GM12878 (cell line): ENCODE data around the gene TTLL6. TPM values are rescaled to one million over a fixed set of nuclear protein-coding genes. Genes with fewer than 3 reads are reported as not detected.

Source experiments
- ATAC-seq: fragments of 200-7000 bp; cut with Tn5 transposase; 3 replicates; pipeline ENCODE4 v1.9.1; 2020; ENCODE audit warnings: mild to moderate bottlenecking, moderate library complexity
- BruUV-seq: library from RNA; stranded (reverse); fragments of 400-500 nt; replicated peaks from 2 replicates; lab custom pipeline; 2021; lab: Mats Ljungman, UMichigan
- CTCF ChIA-PET: fragments of 300-600 bp; sonication (Branson Sonifier 250); formaldehyde crosslinking; extraction: SDS; loops from one replicate; lab custom pipeline; 2021; ENCODE audit warnings: inconsistent platforms; lab: Yijun Ruan, JAX
- POLR2A ChIA-PET: fragments of 350-600 bp; formaldehyde crosslinking; extraction: SDS; loops from one replicate; lab custom pipeline; 2021; ENCODE audit warnings: inconsistent platforms; lab: Charles Lee
- RAD21 ChIA-PET: fragments of 300-600 bp; sonication (Branson Sonifier 250); formaldehyde crosslinking; loops from one replicate; lab custom pipeline; 2023; ENCODE audit warnings: antibody characterized with exemption; ENCODE audit not compliant: unreplicated experiment; lab: Charles Lee
- SMC1A ChIA-PET: fragments of 300-600 bp; sonication (Branson Sonifier 250); formaldehyde crosslinking; loops from one replicate; lab custom pipeline; 2023; ENCODE audit not compliant: unreplicated experiment, uncharacterized antibody; lab: Charles Lee
- DNase-seq: peaks from one replicate; pipeline ENCODE4 v3.0.0-alpha.2; 2011; ENCODE audit warnings: low read depth, low spot score
- FAIRE-seq: peaks from 3 replicates; lab custom pipeline; 2011; peaks lifted over from hg19 to GRCh38; lab: Jason Lieb, UNC
- H2AFZ ChIP-seq: 2 replicates; pipeline ENCODE4 v1.6.0; 2011; ENCODE audit warnings: low read depth, low read length, control low read depth; ENCODE audit not compliant: control insufficient read depth
- H3K27ac ChIP-seq: 2 replicates; pipeline ENCODE4 v1.5.1; 2011; ENCODE audit warnings: control low read depth; ENCODE audit not compliant: control insufficient read depth, insufficient read depth
- H3K27me3 ChIP-seq, 2 experiments: replicated peaks in 1 of 2; 2 replicates each; pipeline versions ENCODE4 v1.6.0 to v1.6.1; 2011; ENCODE audit warnings: low read length in 1 of 2; ENCODE audit not compliant: control insufficient read depth in 2 of 2, insufficient read depth in 2 of 2
- H3K36me3 ChIP-seq, 2 experiments: 2 replicates each; pipeline ENCODE4 v1.5.1; 2011; ENCODE audit warnings: low read length in 1 of 2; ENCODE audit not compliant: control insufficient read depth in 2 of 2, insufficient read depth in 2 of 2
- H3K4me1 ChIP-seq: 2 replicates; pipeline ENCODE4 v1.6.1; 2011; ENCODE audit warnings: mild to moderate bottlenecking, low read length, moderate library complexity, mixed read lengths; ENCODE audit not compliant: control insufficient read depth, insufficient read depth
- H3K4me2 ChIP-seq: 2 replicates; pipeline ENCODE4 v1.6.0; 2011; ENCODE audit warnings: control low read depth; ENCODE audit not compliant: control insufficient read depth, insufficient read depth
- H3K4me3 ChIP-seq: fragments of 200-600 bp; sonication (generic); 2 replicates; pipeline ENCODE4 v1.5.1; 2016
- H3K79me2 ChIP-seq: 2 replicates; pipeline ENCODE4 v1.6.0; 2011; ENCODE audit warnings: low read length; ENCODE audit not compliant: control insufficient read depth, insufficient read depth
- H3K9ac ChIP-seq: 2 replicates; pipeline ENCODE4 v1.8.0; 2011; ENCODE audit warnings: low read length, control low read depth, mixed read lengths; ENCODE audit not compliant: control insufficient read depth, insufficient read depth
- H3K9me3 ChIP-seq: replicated peaks from 3 replicates; pipeline ENCODE4 v1.5.1; 2011; ENCODE audit warnings: mild to moderate bottlenecking, low read length; ENCODE audit not compliant: control insufficient read depth, insufficient read depth
- H4K20me1 ChIP-seq: 2 replicates; pipeline ENCODE4 v1.6.0; 2011; ENCODE audit not compliant: control insufficient read depth, insufficient read depth
- ATF2 ChIP-seq: IDR thresholded peaks from 2 replicates; pipeline ENCODE4 v1.6.1; 2012; ENCODE audit warnings: low read length, inconsistent platforms
- BACH1 ChIP-seq: fragments of 450-650 bp; IDR thresholded peaks from 2 replicates; pipeline ENCODE4 v1.6.1; 2017; ENCODE audit warnings: mild to moderate bottlenecking, borderline replicate concordance
- CBFB ChIP-seq: IDR thresholded peaks from 2 replicates; pipeline ENCODE4 v1.6.1; 2016; ENCODE audit warnings: antibody characterized with exemption, low read depth
- CBX3 ChIP-seq: fragments of 200-600 bp; sonication (generic); IDR thresholded peaks from 2 replicates; pipeline ENCODE4 v1.6.1; 2016; ENCODE audit warnings: low read depth, borderline replicate concordance
- CREB1 ChIP-seq: IDR thresholded peaks from 2 replicates; pipeline ENCODE4 v1.6.1; 2012; ENCODE audit warnings: low read depth, mild to moderate bottlenecking, inconsistent platforms
- CREM ChIP-seq: IDR thresholded peaks from 2 replicates; pipeline ENCODE4 v1.6.1; 2014; ENCODE audit warnings: antibody characterized with exemption, low read depth
- DPF2 ChIP-seq: fragments of 450-650 bp; IDR thresholded peaks from 2 replicates; pipeline ENCODE4 v1.6.1; 2017; ENCODE audit warnings: mild to moderate bottlenecking
- EP300 ChIP-seq, 2 experiments: fragments of 150-350 bp in 1 of 2; IDR thresholded peaks; 2 replicates each; pipeline ENCODE4 v1.6.1; 2011 to 2012; ENCODE audit warnings: low read depth in 2 of 2, low read length in 2 of 2, borderline replicate concordance in 1 of 2, improper control_type of control experiment in 1 of 2, inconsistent platforms in 1 of 2; ENCODE audit not compliant: control insufficient read depth in 1 of 2
- FOS ChIP-seq: IDR thresholded peaks from 3 replicates; pipeline ENCODE4 v1.6.1; 2011; ENCODE audit warnings: borderline replicate concordance; ENCODE audit not compliant: insufficient read length; ENCODE audit errors: extremely low read depth
- GATAD2B ChIP-seq: fragments of 450-650 bp; conservative IDR thresholded peaks from 2 replicates; pipeline ENCODE4 v1.6.1; 2017; ENCODE audit warnings: low read depth, mild to moderate bottlenecking, moderate library complexity
- HDGF ChIP-seq: fragments of 450-650 bp; IDR thresholded peaks from 2 replicates; pipeline ENCODE4 v1.6.1; 2016; ENCODE audit warnings: antibody characterized with exemption
- IKZF1 ChIP-seq: fragments of 450-650 bp; conservative IDR thresholded peaks from 2 replicates; pipeline ENCODE4 v1.6.1; 2017; ENCODE audit warnings: antibody characterized with exemption, mild to moderate bottlenecking
- IKZF2 ChIP-seq, 2 experiments: fragments of 450-650 bp; IDR thresholded peaks; 2 replicates each; pipeline ENCODE4 v1.6.1; 2017; ENCODE audit warnings: mild to moderate bottlenecking in 2 of 2, moderate library complexity in 2 of 2
- MTA2 ChIP-seq: fragments of 450-650 bp; IDR thresholded peaks from 2 replicates; pipeline ENCODE4 v1.6.1; 2016; ENCODE audit warnings: low read depth, mild to moderate bottlenecking, moderate library complexity
- MYB ChIP-seq: fragments of 150-350 bp; IDR thresholded peaks from 2 replicates; pipeline ENCODE4 v1.6.1; 2014; ENCODE audit warnings: mild to moderate bottlenecking, low read depth, low read length, borderline replicate concordance
- NBN ChIP-seq: fragments of 450-650 bp; IDR thresholded peaks from 2 replicates; pipeline ENCODE4 v1.6.1; 2016
- NFIC ChIP-seq: IDR thresholded peaks from 2 replicates; pipeline ENCODE4 v1.6.1; 2012; ENCODE audit warnings: low read depth, mild to moderate bottlenecking, inconsistent platforms, low read length, moderate library complexity
- NR2C1 ChIP-seq: fragments of 450-650 bp; IDR thresholded peaks from 2 replicates; pipeline ENCODE4 v1.6.1; 2017; ENCODE audit warnings: antibody characterized with exemption, mild to moderate bottlenecking, moderate library complexity
- RAD21 ChIP-seq: IDR thresholded peaks from 2 replicates; pipeline ENCODE4 v1.6.1; 2011; ENCODE audit warnings: mild to moderate bottlenecking, low read depth, low read length, moderate library complexity; ENCODE audit not compliant: insufficient read depth
- RELB ChIP-seq: fragments of 450-650 bp; IDR thresholded peaks from 2 replicates; pipeline ENCODE4 v1.6.1; 2017; ENCODE audit warnings: low read depth, mild to moderate bottlenecking, moderate library complexity
- RUNX3 ChIP-seq: IDR thresholded peaks from 2 replicates; pipeline ENCODE4 v1.6.1; 2012; ENCODE audit warnings: low read length, inconsistent platforms
- SMAD1 ChIP-seq: fragments of 450-650 bp; IDR thresholded peaks from 2 replicates; pipeline ENCODE4 v1.6.1; 2018; ENCODE audit warnings: mild to moderate bottlenecking, low read depth; ENCODE audit not compliant: partially characterized antibody
- SUPT20H ChIP-seq: IDR thresholded peaks from 2 replicates; pipeline ENCODE4 v1.6.1; 2011; ENCODE audit warnings: low read depth, mild to moderate bottlenecking, low read length, moderate library complexity, borderline replicate concordance; ENCODE audit not compliant: control insufficient read depth
- ZBED1 ChIP-seq: IDR thresholded peaks from 2 replicates; pipeline ENCODE4 v1.6.1; 2016; ENCODE audit warnings: borderline replicate concordance
- WGBS: methylation state at CpG from one replicate; pipeline ENCODE4 v1.1.6; 2016; ENCODE audit warnings: low lambda C conversion rate; ENCODE audit not compliant: insufficient replicate concordance, insufficient coverage; ENCODE audit errors: missing lambda C conversion rate; 5-methylcytosine and 5-hydroxymethylcytosine counted together
- in situ Hi-C: fragments of 300-500 bp; cut with MboI; formaldehyde crosslinking; loops from 9 replicates; pipeline ENCODE4 v1.14.3; 2018; ENCODE audit warnings: mixed read lengths
- intact Hi-C: fragments of 100-400 bp; cut with micrococcal nuclease; formaldehyde crosslinking; loops from one replicate; pipeline ENCODE4 v1.14.2; 2022; ENCODE audit not compliant: unreplicated experiment
- polyA plus RNA-seq, 11 experiments: library from polyadenylated mRNA; depleted of rRNA in 4 of 11; unstranded in 6 of 11; stranded (reverse) in 5 of 11; fragments of >200 nt; fragmentation: Nextera tagmentation in 4 of 11; fragmentation: Illumina TruSeq in 1 of 11; extraction: Ambion mirVana in 4 of 11; extraction: Trizol in 1 of 11; gene quantifications; 1 replicate in 1 of 11; 2 replicates in 10 of 11; pipeline versions ENCODE4 v1.2.1 to v1.2.3, GENCODE V29; 2011 to 2016; ENCODE audit warnings: inconsistent platforms in 2 of 11, missing spikeins in 2 of 11, low read depth in 1 of 11
- total RNA-seq, 4 experiments: library from RNA; depleted of rRNA in 3 of 4; stranded (reverse); fragments of >200 nt in 3 of 4; fragmentation: Illumina TruSeq in 1 of 4; extraction: Trizol in 1 of 4; gene quantifications; 2 replicates each; pipeline versions ENCODE4 v1.2.1 to v1.2.3, GENCODE V29; 2013 to 2021

The TTLL6 gene
- total and polyA plus RNA-seq, 10 of the 15 experiments (the other 5 are each of a cell fraction or from before 2014, with no cell fraction given), result 0.06 to 0.36 (median 0.13) TPM; not detected in 4

GRCh38 chr17:48841395-48841831 lies 24.4 kb upstream of the TTLL6 start:
- ChIA-PET SMC1A (interaction anchor here (0.6 to 4.3 kb wide), 13 partner anchors 9 to 62 kb away, joined by 3 to 29 read pairs (median 4); partner anchors contain the start of genes ATP5MC1 and CALCOCO2), RAD21 (interaction anchor here (0.9 to 1.9 kb wide), 5 partner anchors 10 to 353 kb away, joined by 3 to 15 read pairs (median 5); no protein-coding TSS in a partner anchor), POLR2A (interaction anchor here (0.5 to 2.1 kb wide), 6 partner anchors 9 to 74 kb away, joined by 3 to 9 read pairs (median 4); partner anchors contain the start of gene ATP5MC1), CTCF (interaction anchor here (0.5 to 15.9 kb wide), 9 partner anchors 10 to 116 kb away, joined by 3 to 132 read pairs (median 5); partner anchors contain the start of gene TTLL6)
- no TSS peak for BruUV-seq
- Histone ChIP-seq H3K9me3 (no peaks in the 10 kb centered on the region; the same call in 2 of the 3 replicates), H3K4me2 (peak overlapping the region; percentile 58), H2AFZ (no peak overlapping the region), H3K27ac (peak overlapping the region; percentile 71), H3K79me2 (peaks cover 21% of the 10 kb centered on the region), H3K9ac (0 out of 2 replicates have a peak overlapping the region, but pooled peaks have one; percentile 40), H3K36me3 (peaks cover 1 to 12% of the 10 kb centered on the region in 2 experiments; a peak in 2 of 4 replicates), H4K20me1 (no peaks in the 10 kb centered on the region), H3K4me3 (peak overlapping the region; percentile 60), H3K27me3 (no peaks in the 10 kb centered on the region), H3K4me1 (peaks cover 33% of the 10 kb centered on the region)
- 0% methylated on average over 3 of the region's 3 CpGs for WGBS
- intact Hi-C loops, result no loop called here
- FAIRE-seq, result peak; percentile 99
- peak; percentile 91 for ATAC-seq
- in situ Hi-C loops, result no loop called here
- DNase-seq, result peak; percentile 83
- TF ChIP-seq IKZF1 (peak; percentile 91), RAD21 (no peak), IKZF2 (IDR thresholded peaks at IDR 0.05) (peak; percentile 97 to 98), EP300 (IDR thresholded peaks at IDR 0.05; ENCODE audit: borderline replicate concordance in 1 of 2, control insufficient read depth in 1 of 2, low read depth in 2 of 2, low read length in 2 of 2) (peak in 1 of 2 experiments; percentile 77; a peak in 1 of 4 replicates), MYB (no peak), RUNX3 (peak; percentile 96), CBX3 (no peak), BACH1 (peak; percentile 64; the same call in 1 of the 2 replicates), SMAD1 (peak; percentile 20), CBFB (peak; percentile 70), ATF2 (0 out of 2 replicates have a peak, but pooled peaks have one; percentile 45), ZBED1 (0 out of 2 replicates have a peak, but pooled peaks have one; percentile 40), NBN (peak; percentile 63), GATAD2B (peak; percentile 42; the same call in 1 of the 2 replicates), HDGF (0 out of 2 replicates have a peak, but pooled peaks have one; percentile 22), CREB1 (peak; percentile 29; the same call in 1 of the 2 replicates), RELB (peak; percentile 95), FOS (no peak), NR2C1 (no peak), NFIC (peak; percentile 85), SUPT20H (no peak), DPF2 (peak; percentile 90), MTA2 (peak; percentile 73), CREM (peak; percentile 69)
